GM21786 (cell line): ENCODE measurements around the gene LRCH1.

Source experiments
- ATAC-seq: cut with Tn5 transposase; IDR thresholded peaks from one replicate; pipeline ENCODE4 v1.9.1; 2021; ENCODE audit not compliant: unreplicated experiment

The LRCH1 gene

DNA sequence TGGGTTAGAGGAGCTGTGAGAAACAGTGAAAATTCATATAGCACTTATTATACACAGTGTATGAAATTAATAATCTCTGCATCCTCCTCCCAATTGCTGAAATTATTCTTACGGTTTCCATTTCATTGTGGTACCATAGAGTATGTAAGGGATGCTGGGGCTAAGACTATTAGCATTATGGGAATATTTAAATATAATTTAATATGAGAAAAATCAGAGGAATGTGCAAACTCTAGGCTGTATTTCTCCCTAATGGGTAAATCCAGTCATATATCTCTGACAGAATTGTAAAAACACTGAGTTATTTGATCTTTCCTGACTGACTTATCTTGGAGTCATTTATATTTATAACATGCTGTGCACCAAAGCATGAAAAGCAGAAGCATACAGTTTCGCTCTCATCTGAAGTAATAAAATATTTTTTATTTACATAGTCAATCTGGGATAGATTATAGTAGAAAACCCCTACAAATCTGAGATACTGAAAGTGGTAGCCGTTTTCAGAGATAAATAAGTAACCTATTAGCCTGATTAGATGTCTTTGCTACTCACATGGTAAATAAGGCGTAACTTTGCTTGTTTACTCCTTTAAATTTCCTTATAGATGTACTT lies 34.9 kb downstream of the LRCH1 start:
- peak; percentile 59 for ATAC-seq

DNA sequence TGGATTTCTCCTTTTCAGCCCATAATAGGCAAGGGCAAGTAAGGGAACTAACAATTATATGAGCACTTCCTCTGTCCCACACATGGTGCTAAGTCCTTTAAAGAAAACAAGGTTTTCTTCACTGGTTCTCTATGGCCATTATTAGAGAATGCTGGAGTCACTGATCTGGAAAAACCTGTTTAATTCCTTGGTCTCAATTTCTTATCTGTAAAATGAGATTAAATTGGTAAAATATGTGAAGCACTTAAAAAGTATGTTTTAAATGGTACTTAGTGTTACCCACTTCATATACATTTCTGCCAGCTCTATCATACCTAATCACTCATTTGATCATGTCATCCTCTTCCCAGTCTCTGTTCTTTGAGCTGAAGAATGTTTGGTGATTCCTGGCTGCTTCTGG lies 39.4 kb downstream of the LRCH1 start:
- ATAC-seq = no peak

DNA sequence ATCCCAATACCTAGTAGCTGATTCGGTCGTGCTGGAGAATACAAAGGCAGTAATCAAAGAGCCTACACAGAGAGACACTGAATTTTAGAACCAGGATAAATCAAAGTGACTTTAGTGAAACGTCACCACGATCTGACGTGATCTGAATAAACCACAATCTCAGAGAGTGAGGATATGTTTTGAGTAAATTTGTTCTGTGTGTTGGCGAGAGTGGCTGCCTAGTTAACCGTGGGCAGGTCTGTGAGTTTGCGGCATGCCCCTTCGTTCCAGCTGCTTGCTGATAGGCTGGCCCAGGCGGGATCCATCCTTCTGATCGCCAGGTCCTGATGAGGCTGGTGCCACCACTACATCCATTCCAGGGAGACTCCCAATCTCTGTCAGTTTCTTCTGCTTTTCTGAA lies 40.4 kb downstream of the LRCH1 start:
- peak; percentile 40 for ATAC-seq

DNA sequence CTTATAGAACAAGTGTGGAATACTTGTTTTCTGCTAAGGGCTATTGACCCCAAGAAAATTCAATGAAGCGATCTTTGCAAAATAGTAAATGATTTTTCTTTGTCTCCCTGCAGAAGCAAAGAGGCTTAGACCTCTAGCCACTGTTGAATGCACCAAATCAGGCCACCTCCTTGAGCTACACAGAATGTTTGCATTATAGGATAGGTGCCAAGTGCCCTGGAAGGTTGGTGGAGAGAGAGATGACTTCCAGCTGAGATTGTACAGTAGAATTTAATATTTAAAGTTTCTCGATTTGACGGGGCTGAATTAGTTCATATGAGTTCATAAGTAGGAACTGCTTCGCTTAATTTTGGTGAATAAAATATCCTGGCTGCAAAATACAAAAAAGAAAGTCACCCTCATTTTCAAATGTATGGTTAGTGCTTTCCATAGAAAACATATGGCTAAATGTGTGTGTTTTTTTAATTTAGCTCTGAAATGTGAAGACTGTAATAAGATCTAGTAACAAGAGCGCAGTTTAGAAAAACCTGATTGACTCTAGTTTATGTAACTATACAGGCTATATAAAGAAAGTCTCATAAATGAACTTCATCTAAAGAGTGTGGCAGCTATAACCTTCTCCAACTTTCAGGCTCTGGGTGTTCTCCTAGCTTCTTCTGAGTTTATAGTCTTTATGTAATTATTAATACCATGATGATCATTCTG lies 41.6 kb downstream of the LRCH1 start:
- no peak for ATAC-seq

DNA sequence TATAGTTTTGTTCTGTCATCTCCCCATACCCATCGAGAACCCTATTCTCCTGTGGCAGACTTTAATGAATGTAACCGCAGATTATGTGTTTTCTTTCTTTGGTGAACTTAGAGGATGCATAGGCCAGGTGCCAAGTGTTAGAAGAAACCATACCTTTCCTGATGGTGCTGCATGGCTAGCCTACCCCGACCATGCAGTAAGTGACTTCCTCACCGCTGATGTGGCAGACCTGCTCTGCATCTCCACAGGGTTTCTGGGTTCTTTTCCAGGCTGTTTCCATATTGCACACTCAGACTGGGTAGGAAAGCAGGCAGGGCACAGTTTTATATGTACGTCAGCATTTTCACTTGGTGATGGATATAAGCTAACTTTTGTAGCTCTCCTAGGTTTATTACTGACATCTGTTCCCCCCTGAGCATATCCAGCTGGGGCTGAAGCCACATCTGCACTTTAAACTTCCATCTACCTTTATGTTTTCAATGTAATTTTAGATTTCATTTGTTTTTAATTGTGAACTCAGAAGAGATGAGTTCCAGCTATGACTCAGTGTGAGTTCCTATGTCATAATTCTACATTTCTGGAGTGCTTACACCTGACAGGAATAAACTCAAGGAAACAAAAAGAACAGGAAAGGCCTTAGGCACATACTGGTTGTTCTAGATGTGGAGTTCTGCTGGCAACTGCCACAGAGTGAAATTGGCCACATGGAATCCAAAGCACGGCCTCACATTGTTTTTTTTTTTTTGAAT lies 42.3 kb downstream of the LRCH1 start:
- peak; percentile 49 for ATAC-seq

DNA sequence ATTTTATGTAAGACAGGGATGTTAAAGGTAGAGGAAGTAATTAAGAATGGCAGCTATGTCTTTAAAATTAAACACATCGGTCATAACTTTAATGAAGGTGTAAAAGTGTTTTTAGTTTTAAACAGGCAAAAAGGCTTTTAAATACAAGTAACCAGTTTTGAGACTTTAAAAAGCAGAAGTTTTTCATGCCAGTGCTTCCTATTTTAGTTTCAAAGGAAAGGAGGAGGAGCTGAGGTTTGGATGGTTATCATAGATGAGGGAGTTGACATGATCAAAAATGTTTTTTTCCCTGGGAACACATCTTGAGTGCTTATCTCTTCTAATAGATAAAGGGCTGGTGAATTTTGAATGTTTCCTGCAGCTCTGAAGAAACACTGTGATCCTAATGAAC lies 42.9 kb downstream of the LRCH1 start:
- no peak for ATAC-seq

DNA sequence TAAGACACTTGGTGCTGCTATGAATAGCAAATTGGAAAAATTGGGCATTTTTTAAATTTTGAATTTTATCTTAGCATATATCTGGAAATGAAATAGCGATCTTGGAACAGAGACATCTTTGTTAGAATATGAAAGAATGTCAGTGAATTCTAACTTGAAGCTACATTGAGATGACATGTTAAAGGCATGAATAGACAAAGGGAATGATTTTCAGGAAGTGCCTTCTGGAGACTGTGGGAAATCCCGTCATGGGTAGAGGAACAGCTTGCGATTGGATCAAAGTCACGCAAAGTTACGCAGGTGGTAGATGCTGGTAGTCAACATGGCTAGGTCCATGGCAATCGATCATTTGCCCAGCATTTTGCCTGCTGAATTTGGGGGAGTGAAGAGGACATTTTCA lies 43.5 kb downstream of the LRCH1 start:
- no peak for ATAC-seq

DNA sequence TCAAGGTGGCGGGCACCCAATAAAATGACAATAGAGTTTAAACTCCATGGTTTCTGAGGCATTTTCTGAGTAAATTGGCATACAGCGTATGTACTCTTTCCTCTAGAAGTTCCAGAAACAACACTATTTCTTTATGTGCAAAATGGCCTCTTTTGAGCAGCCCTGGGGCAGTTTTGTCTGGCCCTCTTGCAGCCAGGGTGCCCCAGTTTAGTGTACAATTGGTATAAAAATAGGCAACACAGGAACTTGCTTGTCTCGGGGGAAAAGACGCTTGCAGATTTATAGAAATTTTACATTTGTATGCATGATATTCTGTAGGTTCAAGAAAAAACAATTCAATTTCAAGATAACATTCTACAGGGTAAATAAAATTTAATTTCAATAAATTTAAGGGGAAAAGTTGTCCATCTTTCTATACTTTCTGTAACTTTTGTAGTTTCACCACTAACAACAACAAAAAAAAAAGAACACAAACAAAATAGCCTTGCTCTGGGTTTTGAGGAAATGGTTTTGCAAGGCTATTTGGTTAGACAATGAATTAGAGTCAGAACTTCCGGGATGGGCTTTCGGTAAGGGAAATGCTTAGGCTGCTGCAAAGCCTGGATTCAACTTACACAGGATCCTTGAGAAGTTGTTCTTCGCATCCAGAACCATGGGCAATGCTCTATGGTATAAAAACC lies 45.3 kb downstream of the LRCH1 start:
- ATAC-seq = peak; percentile 30

DNA sequence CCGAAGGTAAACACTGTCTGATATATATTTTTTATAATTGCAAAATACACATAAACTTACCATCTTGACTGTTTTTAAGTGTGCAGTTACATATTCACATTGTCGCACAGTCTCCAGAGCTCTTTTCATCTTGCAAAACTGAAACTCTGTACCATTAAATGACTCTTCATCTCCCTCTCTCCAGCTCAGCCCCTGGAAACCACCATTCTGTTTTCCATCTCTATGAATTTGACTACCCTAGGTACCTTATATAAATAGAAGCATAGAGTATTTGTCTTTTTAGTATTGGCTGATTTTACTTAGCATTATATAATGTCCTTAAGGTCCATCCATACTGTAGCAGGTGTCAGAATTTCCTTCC lies 45.8 kb downstream of the LRCH1 start:
- ATAC-seq = peak; percentile 42

DNA sequence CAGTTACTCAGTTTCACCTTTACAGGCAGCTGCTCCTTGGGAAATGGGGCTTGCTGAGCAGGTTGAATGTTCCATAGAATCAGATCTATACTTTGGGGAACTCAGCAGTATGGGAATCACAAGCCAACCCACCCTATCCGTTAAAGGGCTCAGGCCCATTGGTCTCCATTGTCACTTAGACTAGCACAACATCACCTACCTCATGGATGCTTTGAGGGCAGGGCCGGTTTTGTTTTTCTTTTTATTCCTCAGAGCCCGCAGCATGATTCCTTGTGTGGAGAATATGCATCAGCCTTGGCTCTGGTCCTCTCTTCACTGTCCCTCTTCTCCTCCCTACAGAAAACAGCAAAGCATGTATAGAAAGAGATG lies 48.0 kb downstream of the LRCH1 start:
- ATAC-seq = no peak

DNA sequence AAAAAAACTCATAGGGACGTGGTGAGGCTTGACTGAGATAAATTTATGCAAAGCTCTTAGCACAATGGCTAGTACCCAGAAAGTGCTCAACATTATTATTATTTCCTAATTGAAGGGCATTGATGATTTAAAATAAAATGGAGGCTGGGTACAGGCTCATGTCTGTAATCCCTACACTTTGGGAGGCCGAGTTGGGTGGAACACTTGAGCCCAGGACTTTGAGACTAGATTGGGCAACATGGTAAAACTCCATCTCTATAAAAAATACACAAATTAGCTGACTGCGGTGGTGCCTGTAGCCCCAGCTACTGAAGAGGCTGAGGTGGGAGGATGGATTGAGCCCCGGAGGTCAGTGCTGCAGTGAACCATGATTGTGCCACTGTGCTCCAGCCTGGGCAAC lies 49.6 kb downstream of the LRCH1 start:
- no peak for ATAC-seq

DNA sequence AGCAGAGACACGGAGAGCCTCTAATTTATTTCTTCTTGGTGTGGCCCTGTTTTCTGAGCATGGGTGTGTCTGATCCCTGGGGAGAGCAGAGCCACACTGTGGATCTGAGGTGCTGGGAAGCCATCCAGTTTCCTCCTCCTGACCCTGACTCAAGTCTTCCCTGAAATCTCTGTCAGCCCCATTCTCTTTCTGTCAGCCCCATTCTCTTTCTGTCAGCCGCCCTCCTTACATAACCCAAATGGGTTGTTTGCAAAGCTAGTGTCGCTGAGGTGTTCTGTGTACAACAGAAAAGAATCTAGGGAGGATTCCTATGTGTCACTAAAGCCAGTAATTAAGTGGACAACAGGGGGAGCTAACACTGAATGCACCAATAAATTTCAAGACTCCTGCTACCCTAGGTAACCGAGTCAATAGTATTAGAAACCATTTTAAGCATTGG lies 50.2 kb downstream of the LRCH1 start:
- ATAC-seq = no peak

DNA sequence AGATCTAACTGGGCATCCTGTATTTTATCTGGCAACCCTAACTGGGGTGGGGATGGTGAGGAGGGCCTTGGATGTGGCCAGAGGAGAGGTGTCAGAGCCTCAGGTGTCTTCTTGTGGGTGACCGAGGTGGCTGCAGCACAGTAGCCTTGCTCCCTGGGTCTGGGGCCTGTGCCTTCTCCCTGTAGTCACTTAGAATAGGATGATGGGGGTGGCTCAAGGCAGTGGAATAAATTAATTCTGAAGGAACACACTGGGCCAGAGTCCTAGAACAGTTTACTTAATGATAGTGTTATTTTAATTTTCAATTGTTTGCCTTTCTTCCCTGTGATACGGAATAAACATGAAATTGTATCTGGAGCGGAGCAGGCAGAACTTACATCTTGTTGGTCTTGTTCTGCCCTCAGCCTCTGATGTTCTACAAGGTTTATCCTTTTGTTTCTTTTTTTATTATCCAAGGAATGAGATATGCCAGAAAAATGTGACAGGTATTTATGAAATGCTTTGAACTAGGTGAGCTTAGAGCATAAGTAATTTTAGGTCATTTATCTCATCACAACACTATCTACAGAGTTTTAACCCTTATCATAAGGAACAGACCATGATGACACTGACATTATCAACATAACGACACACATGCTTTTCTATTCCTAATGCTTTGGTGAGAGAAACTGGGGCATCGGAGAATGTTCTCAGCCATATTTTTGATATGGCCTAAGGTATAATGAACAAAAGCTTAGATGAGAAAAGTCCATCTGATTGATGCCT lies 51.4 kb downstream of the LRCH1 start:
- ATAC-seq = no peak

DNA sequence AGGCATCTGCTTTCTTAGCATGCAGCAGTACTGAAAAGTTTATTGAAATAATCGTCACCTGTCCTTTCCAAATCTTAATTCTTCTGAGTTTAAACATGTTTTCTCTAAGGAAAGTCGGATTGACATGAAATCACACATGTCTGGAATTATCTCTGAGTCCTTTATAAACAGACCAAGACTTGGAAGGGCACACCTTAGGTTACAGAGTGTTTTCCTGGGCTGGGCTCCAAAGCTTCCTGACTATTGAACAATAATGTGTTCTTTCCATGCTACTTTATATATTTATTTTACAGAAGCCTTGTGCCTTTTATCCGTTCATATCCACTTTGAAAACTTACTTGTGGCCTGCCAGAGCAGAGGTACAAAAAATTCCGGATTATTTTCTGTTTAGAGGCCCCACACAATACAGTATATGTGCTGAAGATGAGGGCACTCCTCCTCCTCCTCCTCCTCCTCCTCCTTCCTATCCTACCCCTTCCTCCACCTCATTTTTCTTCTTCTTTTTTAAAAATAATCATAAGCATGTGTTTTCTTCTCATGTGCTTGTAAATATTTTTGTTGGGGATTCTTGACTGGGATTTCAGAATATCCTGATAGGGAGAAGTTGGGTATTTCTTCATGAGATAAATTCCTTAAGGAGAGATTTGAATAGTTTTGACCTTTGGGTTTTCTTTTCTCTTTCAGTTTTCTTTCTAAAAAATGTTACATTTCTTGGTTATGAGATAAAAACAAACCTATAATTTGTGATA lies 52.3 kb downstream of the LRCH1 start:
- no peak for ATAC-seq

DNA sequence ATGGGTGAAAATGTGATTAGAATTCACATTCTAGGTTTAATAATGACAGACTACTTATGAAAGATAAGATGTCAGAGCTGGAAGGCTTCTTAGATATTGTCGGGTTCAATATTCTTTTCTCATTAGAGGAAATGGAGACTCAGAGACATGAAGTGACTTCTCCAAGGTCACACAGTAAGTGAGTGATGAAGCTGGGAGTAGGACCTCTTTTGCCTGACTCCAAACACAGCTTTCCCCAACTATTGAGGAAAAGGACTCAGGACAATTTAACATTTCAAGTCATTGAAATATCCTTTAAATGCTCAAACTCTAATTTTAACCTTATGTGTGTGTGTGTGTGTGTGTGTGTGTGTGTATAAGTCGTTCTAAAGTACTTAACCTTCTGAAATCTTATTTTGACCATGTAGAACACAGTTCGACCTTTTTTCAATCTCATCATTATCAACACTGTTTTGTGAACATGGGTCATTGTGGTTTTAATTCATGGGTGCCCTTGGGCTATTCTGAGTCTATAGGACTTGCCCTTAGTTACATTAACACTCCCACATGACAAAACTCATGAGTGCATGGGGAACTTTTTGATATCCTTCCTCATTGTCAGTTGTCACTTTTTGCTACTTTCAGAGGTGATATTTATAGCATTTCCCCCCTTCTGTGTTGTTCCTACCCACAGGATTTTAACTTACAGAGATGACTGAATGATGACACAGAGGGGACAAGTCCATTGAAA lies 53.0 kb downstream of the LRCH1 start:
- ATAC-seq = no peak

DNA sequence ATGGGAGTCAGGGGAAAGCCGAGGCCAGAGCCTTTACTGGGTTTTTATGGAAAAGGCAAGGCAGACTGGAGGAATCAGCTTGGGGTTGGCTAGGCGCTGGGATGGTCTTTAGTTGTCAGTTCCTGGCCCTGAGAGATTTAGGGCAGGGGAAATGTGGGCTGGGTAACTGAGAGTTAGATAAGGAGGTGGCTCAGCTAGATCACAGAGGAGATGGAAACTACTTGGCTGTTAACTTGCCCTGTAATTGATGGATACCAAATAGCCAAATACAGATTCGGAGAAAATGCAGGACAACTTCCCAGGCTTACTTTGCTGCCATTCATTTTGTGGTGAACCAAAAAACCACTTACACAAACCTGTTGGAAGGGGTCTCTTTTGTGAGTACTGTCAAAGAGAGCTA lies 54.0 kb downstream of the LRCH1 start:
- no peak for ATAC-seq

DNA sequence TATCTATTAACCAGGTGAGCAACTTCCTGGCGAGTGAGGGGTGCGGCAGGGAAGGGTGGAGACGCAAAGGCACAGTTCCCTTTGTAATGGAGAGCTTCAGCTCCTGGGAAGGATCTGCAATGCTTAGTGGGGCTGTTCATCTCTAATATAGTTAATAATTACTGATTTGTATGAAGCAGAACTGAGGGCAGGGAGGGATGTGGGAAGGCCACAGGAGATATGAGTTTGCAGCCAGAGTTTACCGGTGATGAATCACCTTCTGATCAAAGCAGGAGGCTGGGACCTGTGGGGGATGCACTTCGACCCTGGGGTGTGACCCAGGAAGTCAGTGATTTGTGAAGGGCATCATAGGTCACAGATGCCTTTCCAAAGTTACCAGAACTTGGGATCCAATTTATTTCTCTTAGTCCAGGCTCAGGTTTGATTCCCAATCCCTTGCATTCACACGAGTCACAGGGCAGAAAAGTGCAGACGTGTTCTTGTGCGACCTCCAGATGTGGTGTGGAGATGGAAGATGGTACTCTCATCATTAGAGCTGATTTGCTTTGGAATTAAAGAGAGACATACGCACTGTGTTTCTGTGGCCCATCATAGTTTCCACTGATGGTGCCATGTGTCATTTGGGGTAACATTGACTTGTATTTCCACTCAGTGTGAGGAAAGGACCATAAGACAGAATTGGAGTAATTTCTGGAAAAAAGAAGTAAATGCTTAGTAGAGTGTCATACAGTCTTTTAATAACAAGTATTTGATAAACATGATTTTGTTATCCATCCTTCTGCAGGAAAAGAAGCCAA lies 55.0 kb downstream of the LRCH1 start:
- no peak for ATAC-seq

DNA sequence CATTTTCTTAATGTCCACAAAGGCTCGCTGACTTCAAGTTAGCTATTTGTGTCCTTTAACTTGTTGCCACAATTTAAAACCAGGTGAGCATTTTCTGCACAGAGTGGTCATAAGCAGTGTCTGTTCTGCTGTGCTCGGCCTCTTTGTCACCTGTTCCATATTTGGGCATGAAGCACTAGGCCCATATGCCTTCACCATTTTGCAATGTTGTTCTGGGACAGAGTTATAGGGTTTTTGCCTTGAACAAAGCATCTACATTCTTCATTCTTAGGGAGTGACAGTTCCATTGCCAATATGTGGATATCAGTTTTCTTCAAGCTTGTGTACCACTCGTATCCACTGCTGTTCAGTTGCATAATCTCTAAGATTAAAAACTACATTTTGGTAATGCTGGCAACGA lies 56.1 kb downstream of the LRCH1 start:
- ATAC-seq = no peak

DNA sequence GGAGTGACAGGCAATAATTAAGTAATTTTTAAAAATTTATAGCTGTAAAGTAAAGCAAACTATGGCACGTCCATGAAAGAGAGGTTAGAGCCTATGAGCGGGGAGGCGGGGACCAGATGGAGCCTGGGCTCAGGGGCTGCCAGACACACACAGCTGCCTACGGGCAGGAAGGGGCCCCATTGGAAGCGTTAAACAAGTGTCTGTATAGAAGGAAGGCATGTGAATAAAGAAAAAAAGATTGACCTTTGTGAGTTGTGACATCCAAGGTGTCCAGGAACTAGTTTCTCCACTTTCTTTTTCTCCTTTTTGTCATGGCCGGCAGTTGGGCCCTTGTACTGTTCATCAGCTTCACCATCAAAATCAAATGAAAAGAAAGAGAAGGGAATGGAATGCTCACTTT lies 56.8 kb downstream of the LRCH1 start:
- ATAC-seq = no peak
